Measurements from ENCODE around the gene EFNA1.

DNA sequence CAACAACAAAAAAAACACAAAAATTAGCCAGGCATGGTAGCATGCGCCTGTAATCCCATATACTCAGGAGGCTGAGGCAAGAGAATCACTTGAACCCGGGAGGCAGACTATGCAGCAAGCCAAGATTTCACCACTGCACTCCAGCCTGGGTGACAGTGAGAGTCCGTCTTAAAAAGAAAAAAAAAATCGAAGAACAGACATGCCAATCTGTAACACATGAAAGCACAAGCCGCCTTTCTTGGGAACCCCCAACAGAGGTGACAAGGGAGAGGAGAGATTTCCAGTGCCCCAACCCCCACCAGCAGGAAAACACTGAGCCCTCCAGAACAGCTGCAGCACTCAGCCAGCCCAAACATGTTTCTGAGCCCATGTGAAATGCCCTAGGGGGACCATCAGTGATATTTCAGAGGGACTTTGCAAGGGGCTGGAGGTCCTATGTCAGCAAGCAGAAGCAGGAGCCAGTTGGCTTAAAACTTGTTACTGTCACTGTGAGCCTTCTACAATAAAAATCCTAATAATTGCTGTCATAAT is 14.2 kb upstream of the EFNA1 start:
- TF ChIP-seq PAX5 (IDR thresholded peaks at IDR 0.05; ENCODE audit: insufficient read depth, low read length, severe bottlenecking) (no peak), POLR2AphosphoS5 (IDR thresholded peaks at IDR 0.05; ENCODE audit: low read depth, low read length) (no peak), POLR2A (IDR thresholded peaks at IDR 0.05; ENCODE audit: low read depth, low read length) (no peak), TAF1 (IDR thresholded peaks at IDR 0.05; ENCODE audit: low read depth, low read length) (no peak), POU2F2 (IDR thresholded peaks at IDR 0.05; ENCODE audit: low read depth, low read length) (no peak)
